ENCODE data around the gene CYP24A1. TPM values are rescaled to one million over a fixed set of nuclear protein-coding genes. Genes with fewer than 3 reads are reported as not detected.

Gene CYP24A1
- total RNA-seq, 3 donors from 2014 or later (not counting 1 experiment from before 2014, with no cell fraction given), result 0.12 TPM; not detected in 2

GRCh38 chr20:54200487-54201267 lies 26.9 kb upstream of the CYP24A1 start:
- Histone ChIP-seq H3K27me3 (ENCODE audit: control insufficient read depth, insufficient read depth, low read length) (no peaks in the 10 kb centered on the region), H3K9me3 (ENCODE audit: control insufficient read depth, insufficient read depth, low read length) (no peaks in the 10 kb centered on the region), H3K27ac (ENCODE audit: low read length) (no peak overlapping the region), H3K4me3 (ENCODE audit: low read length) (no peak overlapping the region), H3K36me3 (ENCODE audit: control insufficient read depth, insufficient read depth, low read length) (no peaks in the 10 kb centered on the region), H3K4me1 (ENCODE audit: control insufficient read depth, insufficient read depth, low read length) (no peaks in the 10 kb centered on the region)
- intact Hi-C loops (cut with micrococcal nuclease), result loop anchor here (10.0 kb wide), 1 partner anchor 444 kb away; no protein-coding TSS in a partner anchor
- DNase-seq (no peak), ATAC-seq (no peak)
- Mint-ChIP-seq H3K9me3 (no peaks in the 10 kb centered on the region), H3K27me3 (ENCODE audit: low read depth in 2 of 2) (peaks cover 0 to 2% of the 10 kb centered on the region in 2 donors), H3K36me3 (no peaks in the 10 kb centered on the region), H3K27ac (no peak overlapping the region), H3K4me3 (no peak overlapping the region), H3K4me1 (no peaks in the 10 kb centered on the region)
- TF ChIP-seq, protein P1, sequence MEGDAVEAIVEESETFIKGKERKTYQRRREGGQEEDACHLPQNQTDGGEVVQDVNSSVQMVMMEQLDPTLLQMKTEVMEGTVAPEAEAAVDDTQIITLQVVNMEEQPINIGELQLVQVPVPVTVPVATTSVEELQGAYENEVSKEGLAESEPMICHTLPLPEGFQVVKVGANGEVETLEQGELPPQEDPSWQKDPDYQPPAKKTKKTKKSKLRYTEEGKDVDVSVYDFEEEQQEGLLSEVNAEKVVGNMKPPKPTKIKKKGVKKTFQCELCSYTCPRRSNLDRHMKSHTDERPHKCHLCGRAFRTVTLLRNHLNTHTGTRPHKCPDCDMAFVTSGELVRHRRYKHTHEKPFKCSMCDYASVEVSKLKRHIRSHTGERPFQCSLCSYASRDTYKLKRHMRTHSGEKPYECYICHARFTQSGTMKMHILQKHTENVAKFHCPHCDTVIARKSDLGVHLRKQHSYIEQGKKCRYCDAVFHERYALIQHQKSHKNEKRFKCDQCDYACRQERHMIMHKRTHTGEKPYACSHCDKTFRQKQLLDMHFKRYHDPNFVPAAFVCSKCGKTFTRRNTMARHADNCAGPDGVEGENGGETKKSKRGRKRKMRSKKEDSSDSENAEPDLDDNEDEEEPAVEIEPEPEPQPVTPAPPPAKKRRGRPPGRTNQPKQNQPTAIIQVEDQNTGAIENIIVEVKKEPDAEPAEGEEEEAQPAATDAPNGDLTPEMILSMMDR (IDR thresholded peaks at IDR 0.05), result no peak
- WGBS (ENCODE audit: insufficient coverage), result 72% methylated on average over 7 of the region's 7 CpGs

DNA sequence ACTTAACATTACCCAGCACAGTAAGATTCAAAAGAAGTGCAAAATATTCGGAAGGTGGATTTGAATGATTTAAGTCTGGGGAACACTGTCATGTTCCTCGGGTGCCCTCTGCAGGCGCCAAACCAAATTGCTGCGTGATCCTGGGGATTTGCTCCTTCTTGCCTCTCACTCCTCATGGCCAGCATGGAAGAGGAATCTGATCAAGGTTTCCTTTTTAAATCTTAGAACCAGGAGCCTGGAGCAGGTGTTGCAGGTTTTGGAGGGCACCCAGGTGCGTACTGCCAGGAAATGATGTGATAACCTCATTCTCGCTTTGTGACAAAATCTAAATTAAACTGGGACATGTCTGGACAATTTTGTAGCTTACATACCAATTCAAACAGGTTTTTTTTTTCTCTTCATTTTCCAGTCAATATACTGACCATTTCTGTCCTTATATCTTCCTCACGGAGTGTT lies 26.0 kb upstream of the CYP24A1 start:
- peak; percentile 59 to 81 for DNase-seq
- Histone ChIP-seq H3K27me3 (ENCODE audit: control insufficient read depth, insufficient read depth, low read length) (no peaks in the 10 kb centered on the region), H3K4me1 (ENCODE audit: control insufficient read depth, insufficient read depth, low read length) (no peaks in the 10 kb centered on the region), H3K9me3 (ENCODE audit: control insufficient read depth, insufficient read depth, low read length) (no peaks in the 10 kb centered on the region), H3K27ac (ENCODE audit: low read length) (no peak overlapping the region), H3K4me3 (ENCODE audit: low read length) (no peak overlapping the region), H3K36me3 (ENCODE audit: control insufficient read depth, insufficient read depth, low read length) (no peaks in the 10 kb centered on the region)
- intact Hi-C loops (cut with micrococcal nuclease), result loop anchor here (1.0 to 10.0 kb wide), 5 partner anchors 103 to 1955 kb away; no protein-coding TSS in a partner anchor
- Mint-ChIP-seq H3K36me3 (no peaks in the 10 kb centered on the region), H3K9me3 (no peaks in the 10 kb centered on the region), H3K27me3 (ENCODE audit: low read depth in 2 of 2) (peaks cover 0 to 3% of the 10 kb centered on the region in 2 donors), H3K4me3 (no peak overlapping the region), H3K4me1 (no peaks in the 10 kb centered on the region), H3K27ac (no peak overlapping the region)
- TF ChIP-seq, protein P1 (IDR thresholded peaks at IDR 0.05), result peak; percentile 87
- peak; percentile 52 to 82 (median 71) for ATAC-seq
- WGBS (ENCODE audit: insufficient coverage), result 20% methylated on average over 6 of the region's 7 CpGs

- Mint-ChIP-seq H3K4me3 (no peak overlapping the region), H3K27me3 (ENCODE audit: low read depth in 2 of 2) (peaks cover 0 to 3% of the 10 kb centered on the region in 2 donors), H3K36me3 (no peaks in the 10 kb centered on the region), H3K4me1 (no peaks in the 10 kb centered on the region), H3K27ac (no peak overlapping the region), H3K9me3 (no peaks in the 10 kb centered on the region)
- no peak overlapping the region for H3K27ac ChIP-seq (ENCODE audit: low read length)
- TF ChIP-seq, protein P1 (IDR thresholded peaks at IDR 0.05), result no peak
- no peaks in the 10 kb centered on the region for H3K9me3 ChIP-seq (ENCODE audit: control insufficient read depth, insufficient read depth, low read length)
- no peak overlapping the region for H3K4me3 ChIP-seq (ENCODE audit: low read length)
- DNase-seq, result no peak
- no peaks in the 10 kb centered on the region for H3K36me3 ChIP-seq (ENCODE audit: control insufficient read depth, insufficient read depth, low read length)
- intact Hi-C loops (cut with micrococcal nuclease), result loop anchor here (1.0 to 10.0 kb wide), 4 partner anchors 103 to 1954 kb away; no protein-coding TSS in a partner anchor
- H3K27me3 ChIP-seq (ENCODE audit: control insufficient read depth, insufficient read depth, low read length), result no peaks in the 10 kb centered on the region
- 91% methylated on average over 5 of the region's 6 CpGs for WGBS (ENCODE audit: insufficient coverage)
- no peaks in the 10 kb centered on the region for H3K4me1 ChIP-seq (ENCODE audit: control insufficient read depth, insufficient read depth, low read length)
- peak in 2 of 3 donors; percentile 7 to 15 for ATAC-seq
Measured at GRCh38 chr20:54199283-54199682, 25.5 kb upstream of the CYP24A1 start.

Measured in natural killer cell (primary cell).